ES-I3 (cell line): Measurements from ENCODE around the gene NUSAP1.
"Not testable (repeated sequence)": the region's sequence is repeated elsewhere in the genome, so short reads cannot be mapped to it uniquely, and the experiment has no call there.

Experiments used
- H3K36me3 ChIP-seq: 2 replicates; pipeline ENCODE4 v1.6.1; 2013; ENCODE audit warnings: mild to moderate bottlenecking, low read length, control low read depth, moderate library complexity; ENCODE audit not compliant: insufficient read depth
- H3K4me1 ChIP-seq: 2 replicates; pipeline ENCODE4 v1.6.1; 2013; ENCODE audit warnings: mild to moderate bottlenecking, control low read depth, low read length; ENCODE audit not compliant: insufficient read depth
- H3K9ac ChIP-seq: 2 replicates; pipeline ENCODE4 v1.6.1; 2013; ENCODE audit warnings: low read depth, mild to moderate bottlenecking, low read length, moderate library complexity
- H3K9me3 ChIP-seq: 2 replicates; pipeline ENCODE4 v1.6.1; 2013; ENCODE audit warnings: mild to moderate bottlenecking, low read length, moderate library complexity; ENCODE audit not compliant: control insufficient read depth, insufficient read depth

NUSAP1 gene

GRCh38 chr15:41411441-41411840 is 78.8 kb downstream of the NUSAP1 start:
- H3K4me1 ChIP-seq, result no peaks in the 10 kb centered on the region
- H3K9ac ChIP-seq, result no peak overlapping the region
- H3K36me3 ChIP-seq, result no peaks in the 10 kb centered on the region
- no peaks in the 10 kb centered on the region for H3K9me3 ChIP-seq

GRCh38 chr15:41416128-41416741 is 83.6 kb downstream of the NUSAP1 start:
- H3K9me3 ChIP-seq, result no peaks in the 10 kb centered on the region
- H3K36me3 ChIP-seq, result no peaks in the 10 kb centered on the region
- H3K9ac ChIP-seq, result peak overlapping the region; percentile 96
- H3K4me1 ChIP-seq, result peaks cover 6% of the 10 kb centered on the region; the same call in 1 of the 2 replicates

- H3K36me3 ChIP-seq, result no peaks in the 10 kb centered on the region
- H3K9ac ChIP-seq, result peak within 1 kb of the TSS; percentile 96
- no peaks in the 10 kb centered on the region for H3K9me3 ChIP-seq
- peaks cover 6% of the 10 kb centered on the region; the same call in 1 of the 2 replicates for H3K4me1 ChIP-seq
These were observed 84.2 kb downstream of the NUSAP1 start, which contains the start of gene RTF1 for GRCh38 chr15:41416742-41417417. TSS of gene RTF1 (plus strand) at chr15:41417095. CDS start at chr15:41417116, 21 bp downstream.

GRCh38 chr15:41417418-41418195 is 84.9 kb downstream of the NUSAP1 start:
- peaks cover 6% of the 10 kb centered on the region; the same call in 1 of the 2 replicates for H3K4me1 ChIP-seq
- H3K9ac ChIP-seq, result peak overlapping the region; percentile 96
- H3K36me3 ChIP-seq, result no peaks in the 10 kb centered on the region
- H3K9me3 ChIP-seq, result no peaks in the 10 kb centered on the region

- H3K9me3 ChIP-seq, result no peaks in the 10 kb centered on the region
- H3K36me3 ChIP-seq, result no peaks in the 10 kb centered on the region
- peaks cover 6% of the 10 kb centered on the region; the same call in 1 of the 2 replicates for H3K4me1 ChIP-seq
- no peak overlapping the region for H3K9ac ChIP-seq
These were observed 91.4 kb downstream of the NUSAP1 start for GRCh38 chr15:41423979-41424659.

GRCh38 chr15:41424809-41425208 is 92.1 kb downstream of the NUSAP1 start:
- H3K36me3 ChIP-seq, result no peaks in the 10 kb centered on the region
- no peaks in the 10 kb centered on the region for H3K9me3 ChIP-seq
- H3K9ac ChIP-seq, result no peak overlapping the region
- peaks cover 6% of the 10 kb centered on the region; the same call in 1 of the 2 replicates for H3K4me1 ChIP-seq

GRCh38 chr15:41425907-41426306 is 93.2 kb downstream of the NUSAP1 start:
- H3K36me3 ChIP-seq, H3K9me3 ChIP-seq, H3K4me1 ChIP-seq, H3K9ac ChIP-seq: not testable (repeated sequence)

GRCh38 chr15:41429003-41429890 is 96.6 kb downstream of the NUSAP1 start:
- Histone ChIP-seq H3K9ac (no peak overlapping the region), H3K4me1 (no peaks in the 10 kb centered on the region), H3K9me3 (no peaks in the 10 kb centered on the region), H3K36me3 (no peaks in the 10 kb centered on the region)
